Stimulated activated CD8-positive, alpha-beta memory T cell treated with anti-CD3 and anti-CD28 coated beads, Interleukin-12 subunit alpha, Interleukin-12 subunit beta, amount 100 ng/mL, for 24 hours (primary cell): ENCODE measurements around the gene DGKG.

ENCODE experiments used
- DNase-seq: peaks from one replicate; pipeline ENCODE4 v3.0.0-alpha.2; 2020; ENCODE audit errors: extremely low read depth

Gene DGKG

GRCh38 chr3:186209810-186210752 lies 152.0 kb downstream of the DGKG start:
- DNase-seq = no peak

DNA sequence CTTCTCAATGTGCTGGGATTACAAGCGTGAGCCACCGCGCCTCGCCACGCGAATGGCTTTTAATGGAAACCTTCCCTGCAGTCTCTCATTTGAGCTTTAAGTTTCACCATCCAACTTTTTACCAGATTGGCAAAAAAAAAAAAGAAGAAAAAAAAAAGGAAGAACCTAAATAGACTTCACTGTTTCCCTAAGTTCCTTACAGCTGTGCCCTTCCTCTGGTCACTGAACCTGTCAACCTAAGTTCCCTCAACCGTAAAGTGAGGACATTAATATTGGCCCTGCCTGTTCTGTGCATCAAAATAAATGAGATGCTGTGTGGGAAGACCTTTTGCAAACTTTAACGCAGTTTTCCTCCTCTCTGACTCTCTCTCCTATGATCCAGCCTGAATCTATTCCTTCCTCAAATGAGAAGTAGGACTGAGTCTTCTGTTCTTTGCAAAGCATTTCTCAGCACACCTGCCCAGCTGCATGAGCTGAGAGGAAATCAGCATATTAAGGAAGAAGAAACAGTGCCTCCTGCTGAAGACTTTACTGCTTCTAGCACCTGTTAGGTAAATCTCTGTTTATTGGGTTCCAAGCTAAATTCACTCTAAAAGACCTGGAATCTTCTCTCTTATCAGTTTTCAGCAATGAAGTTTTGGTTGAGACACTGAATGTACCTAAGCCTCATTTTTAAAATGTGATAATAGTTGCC lies 153.6 kb downstream of the DGKG start:
- no peak for DNase-seq

DNA sequence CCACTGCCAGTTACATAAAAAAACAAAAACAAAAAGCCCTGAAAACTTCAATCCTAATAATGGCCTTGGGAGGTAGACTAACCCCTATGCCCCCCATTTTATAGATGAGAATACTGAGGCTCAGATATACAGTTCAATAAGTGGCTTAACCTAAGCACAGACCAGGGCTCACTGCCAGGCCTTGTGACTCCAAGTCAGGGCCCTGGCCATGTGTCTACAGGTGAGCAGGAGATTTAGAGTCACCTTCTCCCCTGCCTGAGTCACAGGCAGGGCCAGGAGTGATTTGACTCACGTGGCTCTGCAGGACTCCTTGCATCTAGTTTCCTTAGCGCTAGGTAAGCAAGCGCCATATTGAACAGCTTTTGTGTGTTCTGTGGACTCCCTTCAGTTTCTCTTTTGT lies 154.5 kb downstream of the DGKG start:
- DNase-seq = no peak

- DNase-seq = no peak
These were observed 161.3 kb downstream of the DGKG start for GRCh38 chr3:186200726-186201125.

GRCh38 chr3:186198442-186198841 lies 163.6 kb downstream of the DGKG start:
- DNase-seq = no peak

DNA sequence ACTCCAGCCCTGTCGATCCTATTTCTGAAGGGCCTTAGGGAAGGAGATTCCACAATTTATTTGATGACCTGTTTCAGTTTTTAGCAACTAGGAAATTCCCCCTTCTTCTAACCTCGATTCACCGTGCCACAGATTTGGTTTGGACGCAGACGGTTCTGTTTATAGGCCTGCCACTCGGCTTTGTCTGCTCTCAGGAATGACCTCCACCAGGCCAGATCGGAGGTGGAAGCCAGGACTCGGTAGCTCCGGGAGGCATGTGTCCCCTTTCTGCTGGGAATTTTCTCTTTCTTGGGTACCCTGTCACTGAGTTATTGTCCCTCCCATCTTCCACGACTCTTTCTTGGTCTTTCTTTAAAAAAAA lies 167.6 kb downstream of the DGKG start:
- no peak for DNase-seq

- DNase-seq = no peak
These were observed 168.2 kb downstream of the DGKG start for GRCh38 chr3:186193534-186194450.

DNA sequence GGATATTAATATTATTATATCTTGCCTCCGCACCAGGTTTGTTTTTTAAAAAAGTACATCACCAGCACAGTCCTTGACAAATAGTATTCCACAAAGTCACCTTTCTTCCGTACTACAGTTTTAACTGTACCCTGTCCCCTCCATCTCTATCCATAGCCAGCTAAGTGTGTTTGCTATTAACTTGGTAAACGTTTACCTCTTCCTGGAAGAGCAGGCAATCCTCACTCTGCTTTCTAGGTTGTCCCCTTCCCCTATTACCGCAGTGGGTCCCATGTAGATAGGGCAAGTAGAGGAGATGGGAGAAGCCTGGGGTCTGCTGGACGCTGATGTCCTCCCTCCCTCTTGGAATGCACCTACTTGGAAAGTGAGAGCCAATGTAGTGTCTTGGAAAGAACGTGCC lies 169.2 kb downstream of the DGKG start:
- no peak for DNase-seq

DNA sequence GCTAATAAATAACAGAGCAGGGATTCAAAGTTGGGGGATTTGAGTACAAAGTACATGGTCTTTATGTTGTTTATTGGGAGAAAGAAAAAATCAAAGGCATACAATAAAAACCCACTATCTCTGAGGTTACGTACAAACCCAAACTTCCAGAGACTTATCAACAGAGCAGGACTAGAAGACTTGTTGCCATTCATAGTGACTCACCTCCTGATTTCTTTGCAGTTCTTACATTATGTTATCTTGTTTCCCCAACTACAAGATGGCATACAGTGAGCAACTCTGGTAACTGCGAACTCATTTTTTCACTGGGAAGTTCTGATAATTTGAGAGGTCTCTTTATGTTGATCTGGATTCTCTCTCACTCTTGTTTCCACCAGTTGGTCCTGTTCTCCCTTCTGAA lies 172.5 kb downstream of the DGKG start:
- DNase-seq = no peak

DNA sequence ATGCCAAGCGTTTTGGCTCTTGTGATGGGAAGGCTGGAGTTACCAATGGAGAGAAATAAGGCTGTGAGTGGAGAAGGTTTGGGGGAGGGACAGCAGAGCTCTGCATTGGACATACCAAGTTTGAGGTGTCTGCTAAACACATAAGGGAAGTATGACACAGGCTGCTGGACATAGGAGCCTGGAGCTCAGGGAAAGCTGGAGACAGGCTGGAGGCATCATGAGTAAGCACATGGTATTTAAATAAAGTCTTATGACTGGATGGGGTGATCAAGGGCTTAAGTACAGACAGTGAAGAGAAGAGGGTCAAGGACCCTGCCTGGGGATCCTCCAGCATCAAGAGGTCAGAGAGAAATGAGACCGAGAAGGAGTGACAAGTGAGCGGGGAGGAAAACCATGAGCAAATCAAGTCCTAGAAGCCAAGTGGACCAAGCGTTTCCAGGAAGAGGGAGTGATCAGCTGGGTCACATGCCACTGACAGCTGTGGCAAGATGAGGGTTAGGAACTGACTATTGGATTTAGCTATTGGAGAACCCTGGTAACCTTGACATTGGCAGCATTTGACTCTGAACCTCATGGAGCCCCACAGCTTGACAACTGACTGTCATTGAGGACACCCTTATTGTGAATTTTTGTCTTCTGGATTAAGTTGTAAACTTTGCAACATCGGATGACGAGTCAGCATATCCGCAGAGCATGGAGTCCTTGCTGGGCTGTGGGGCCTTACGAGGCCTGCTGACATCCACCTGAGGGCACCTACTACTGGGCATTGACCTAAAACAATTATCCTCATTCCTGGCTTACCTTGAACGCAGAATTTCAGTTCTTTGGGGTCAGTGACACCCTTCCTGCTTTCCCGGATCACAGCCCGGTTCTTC lies 174.4 kb downstream of the DGKG start:
- no peak for DNase-seq

- no peak for DNase-seq
These were observed 176.7 kb downstream of the DGKG start for GRCh38 chr3:186185194-186185787.

DNA sequence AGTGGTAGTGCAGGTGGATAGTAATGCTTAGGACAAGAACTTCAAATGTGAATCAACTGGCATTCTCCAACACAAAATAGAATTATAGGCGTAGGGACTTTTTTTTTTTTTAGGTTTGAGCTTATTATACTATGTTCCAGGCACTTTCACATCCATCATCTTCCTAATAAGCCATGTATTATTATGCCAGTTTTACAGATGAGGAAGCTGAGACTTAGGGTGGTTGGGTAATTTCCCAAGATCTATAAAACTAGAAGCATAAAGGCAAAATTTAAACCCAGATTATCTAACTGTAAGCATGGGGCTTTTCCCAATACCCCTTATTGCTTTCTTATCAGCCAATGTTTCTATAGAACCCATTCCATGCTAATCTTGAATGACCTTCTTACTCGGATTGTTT lies 178.0 kb downstream of the DGKG start:
- DNase-seq = no peak

- no peak for DNase-seq
These were observed 179.2 kb downstream of the DGKG start for GRCh38 chr3:186182850-186183249.

DNA sequence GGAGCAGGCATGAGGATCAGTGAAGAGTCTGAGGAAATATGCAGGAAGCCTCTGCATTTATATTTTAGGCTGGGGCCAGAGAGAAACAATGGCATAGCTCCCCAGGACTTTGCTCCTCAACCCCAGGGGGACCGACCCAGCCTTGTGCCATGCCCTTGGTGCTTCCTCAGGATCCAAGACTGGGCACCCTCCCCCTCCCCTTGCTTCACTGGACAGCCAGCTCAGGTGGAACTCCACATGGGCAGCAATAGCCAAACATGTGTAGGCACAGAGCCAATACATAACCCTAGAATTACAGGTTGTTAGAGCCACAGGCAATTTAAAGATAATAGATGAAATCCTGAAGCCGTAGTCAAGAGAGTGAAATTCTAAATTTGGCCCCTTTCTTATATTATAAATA lies 180.1 kb downstream of the DGKG start:
- DNase-seq = no peak

- no peak for DNase-seq
These were observed 181.0 kb downstream of the DGKG start for GRCh38 chr3:186180891-186181481.

DNA sequence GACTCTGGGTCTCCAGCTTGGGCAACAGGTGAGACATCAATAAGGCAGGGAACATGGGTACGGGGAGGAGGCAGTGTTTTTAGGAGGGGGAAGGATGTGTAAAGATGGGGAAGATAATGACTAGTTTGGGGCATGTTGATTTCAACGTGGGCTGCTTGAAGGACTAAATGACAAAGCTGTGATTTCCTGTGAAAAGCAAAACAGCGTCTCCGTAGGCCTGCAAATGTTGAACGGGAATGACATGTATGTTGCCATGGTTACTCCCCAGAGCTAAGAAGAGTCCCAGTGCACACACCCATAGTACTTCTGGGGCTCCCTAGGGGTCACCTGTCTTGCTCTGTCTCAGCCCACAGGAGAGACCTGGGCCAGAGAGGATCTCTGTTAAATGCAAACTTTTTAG lies 181.9 kb downstream of the DGKG start:
- no peak for DNase-seq

DNA sequence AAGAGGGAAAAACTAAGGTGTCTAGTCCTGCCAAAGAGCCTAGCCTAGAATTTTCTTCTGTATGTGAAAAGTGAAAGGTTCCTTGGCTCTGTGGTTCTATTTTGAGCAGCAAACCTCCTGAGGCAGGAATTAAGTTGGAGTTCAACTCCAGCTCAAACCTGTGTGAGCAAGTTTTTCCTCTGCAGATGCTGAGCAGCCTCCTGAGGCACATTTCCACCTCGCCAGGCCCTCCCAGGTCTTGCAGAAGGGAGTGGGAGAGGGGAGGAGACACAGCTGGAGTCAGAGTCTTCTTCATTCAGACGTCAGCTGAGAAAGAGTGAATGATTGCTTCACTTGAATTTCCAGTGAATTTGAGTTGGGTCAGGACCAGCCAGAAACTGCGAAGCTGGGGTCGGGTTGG lies 183.6 kb downstream of the DGKG start:
- no peak for DNase-seq

- no peak for DNase-seq
These were observed 185.6 kb downstream of the DGKG start for GRCh38 chr3:186176373-186176990.

- no peak for DNase-seq
These were observed 188.7 kb downstream of the DGKG start for GRCh38 chr3:186173224-186173815.

DNA sequence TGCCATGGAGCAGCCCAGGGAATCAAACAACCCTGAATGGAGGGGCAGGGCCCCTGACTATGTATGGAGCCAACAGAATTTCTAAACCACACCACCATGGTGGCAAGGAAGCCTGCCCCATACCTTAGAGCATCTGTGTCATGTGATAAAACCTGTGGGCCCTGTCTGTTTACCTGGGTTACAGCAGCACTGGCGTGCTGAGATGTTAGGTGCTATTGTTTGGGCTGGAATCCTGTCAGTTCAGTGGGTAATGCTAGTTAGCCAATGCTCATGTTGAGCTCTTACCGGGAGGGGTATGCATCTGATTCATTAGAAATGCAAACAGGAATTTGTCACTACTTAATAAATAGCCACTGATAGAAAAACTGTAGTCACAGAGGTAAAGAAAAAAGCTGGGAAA lies 189.7 kb downstream of the DGKG start:
- no peak for DNase-seq
